ENCODE measurements around the gene ZXDC.

DNA sequence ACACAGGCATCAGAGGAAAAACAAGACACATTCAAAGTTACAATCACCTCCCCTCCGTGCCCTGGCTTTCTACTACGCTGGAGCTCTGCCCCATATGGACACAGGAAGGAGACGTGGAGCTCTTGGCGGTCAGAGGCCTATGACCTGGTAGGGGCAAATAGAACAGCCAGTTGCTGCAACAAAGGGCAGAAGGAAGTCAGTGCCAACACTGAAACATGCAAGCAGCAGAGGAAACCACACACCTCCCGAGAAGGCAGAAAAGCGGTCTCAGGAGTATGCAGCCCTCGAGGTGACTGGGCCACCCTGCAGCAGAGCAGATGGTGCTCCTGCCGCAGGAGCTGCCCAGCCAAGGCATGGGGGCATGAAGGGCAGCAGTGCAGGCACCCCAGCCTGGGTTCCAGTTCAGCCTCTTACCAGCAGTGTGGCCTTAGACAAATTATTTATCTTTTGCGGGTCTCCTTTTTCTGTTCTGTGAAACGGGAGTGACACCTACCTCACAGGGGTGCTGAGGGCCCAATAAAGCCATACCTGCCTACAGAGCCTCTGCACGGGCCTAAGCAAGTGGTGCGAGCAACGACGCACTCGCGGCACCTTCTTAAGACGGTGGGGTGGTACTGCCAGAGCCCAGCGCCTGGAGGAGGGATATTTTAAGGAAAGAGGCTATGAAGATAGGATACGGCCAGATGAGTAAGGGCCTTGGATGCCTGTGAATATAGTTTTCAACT lies 8.6 kb downstream of the ZXDC start:
- TF ChIP-seq CTCF (IDR thresholded peaks at IDR 0.05) (no peak), ZFX (IDR thresholded peaks at IDR 0.05; ENCODE audit: borderline replicate concordance) (no peak)

All from 22Rv1 (cell line).